ENCODE results near the gene TMEM132E. TPM values are rescaled to one million over a fixed set of nuclear protein-coding genes. Genes with fewer than 3 reads are reported as not detected.

TMEM132E gene
- total and polyA plus RNA-seq, 10 of the 15 experiments (the other 5 are each of a cell fraction or from before 2014, with no cell fraction given), result not detected

DNA sequence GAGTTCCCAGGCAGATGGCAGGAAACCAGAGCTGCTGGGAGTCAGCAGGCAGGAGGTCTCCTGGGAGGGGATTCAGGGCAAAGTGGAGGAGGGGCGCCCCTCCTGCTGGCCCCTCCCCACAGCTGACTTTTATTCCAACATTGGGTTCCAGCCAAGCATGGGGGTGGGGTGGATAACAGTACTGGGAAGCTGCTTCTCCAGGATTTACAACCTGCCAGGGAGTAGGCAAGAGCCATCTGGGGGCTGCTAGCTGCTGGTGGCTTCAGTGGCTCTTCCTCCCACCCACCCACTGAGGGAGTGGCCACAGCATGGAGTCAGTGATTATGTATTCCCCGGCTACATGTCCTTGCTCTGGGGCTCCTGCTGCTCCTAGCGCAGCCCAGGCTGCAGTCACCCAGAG lies 36.8 kb downstream of the TMEM132E start:
- in situ Hi-C loops (cut with MboI), result no loop called here
- no peaks in the 10 kb centered on the region; a peak in 1 of 4 replicates for H3K27me3 ChIP-seq (replicated peaks in 1 of 2; ENCODE audit: control insufficient read depth in 2 of 2, insufficient read depth in 2 of 2, low read length in 1 of 2)
- DNase-seq (ENCODE audit: low read depth, low spot score) (no peak), ATAC-seq (no peak), FAIRE-seq (no peak)
- H3K4me3 ChIP-seq, result no peak overlapping the region
- ChIA-PET CTCF (no interaction called here), SMC1A (ENCODE audit: uncharacterized antibody, unreplicated experiment) (no interaction called here), POLR2A (no interaction called here), RAD21 (ENCODE audit: unreplicated experiment) (no interaction called here)
- H3K36me3 ChIP-seq (ENCODE audit: control insufficient read depth in 2 of 2, insufficient read depth in 2 of 2, low read length in 1 of 2), result no peaks in the 10 kb centered on the region
- no TSS peak for BruUV-seq (replicated peaks)
- no peak overlapping the region for H3K4me2 ChIP-seq (ENCODE audit: control insufficient read depth, insufficient read depth)
- H3K9ac ChIP-seq (ENCODE audit: control insufficient read depth, insufficient read depth, low read length), result no peak overlapping the region
- H3K4me1 ChIP-seq (ENCODE audit: control insufficient read depth, insufficient read depth, low read length), result no peaks in the 10 kb centered on the region
- H3K79me2 ChIP-seq (ENCODE audit: control insufficient read depth, insufficient read depth, low read length), result no peaks in the 10 kb centered on the region
- H4K20me1 ChIP-seq (ENCODE audit: control insufficient read depth, insufficient read depth), result no peaks in the 10 kb centered on the region
- H3K27ac ChIP-seq (ENCODE audit: control insufficient read depth, insufficient read depth), result no peak overlapping the region
- TF ChIP-seq SMAD1 (IDR thresholded peaks at IDR 0.05; ENCODE audit: low read depth, partially characterized antibody), result no peak
- intact Hi-C loops (cut with micrococcal nuclease; ENCODE audit: unreplicated experiment), result no loop called here
- H3K9me3 ChIP-seq (replicated peaks; ENCODE audit: control insufficient read depth, insufficient read depth, low read length), result no peaks in the 10 kb centered on the region
- H2AFZ ChIP-seq (ENCODE audit: control insufficient read depth, low read depth, low read length), result no peak overlapping the region
- WGBS (ENCODE audit: insufficient coverage, insufficient replicate concordance, low lambda C conversion rate, missing lambda C conversion rate), result 6% methylated on average over 3 of the region's 3 CpGs

DNA sequence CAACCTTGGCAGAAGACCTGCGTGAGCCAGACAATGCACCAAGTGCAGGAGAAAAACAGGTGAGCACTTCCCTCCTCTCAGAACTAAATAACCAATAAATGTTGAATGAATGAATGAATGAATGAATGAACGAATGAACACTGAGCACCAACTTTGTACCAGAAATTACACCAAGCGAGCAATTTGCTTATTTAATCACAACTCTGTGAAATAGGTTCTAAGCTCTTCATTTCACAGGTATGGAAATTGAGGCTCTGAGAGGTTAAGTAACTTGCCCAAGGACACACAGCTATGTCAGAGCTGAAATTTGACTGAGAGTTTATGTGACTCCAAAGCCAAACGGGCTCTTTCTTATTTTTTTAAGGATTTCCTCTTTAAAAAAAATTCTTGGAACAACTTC lies 38.0 kb downstream of the TMEM132E start:
- Histone ChIP-seq H3K4me2 (ENCODE audit: control insufficient read depth, insufficient read depth) (no peak overlapping the region), H3K4me3 (no peak overlapping the region), H2AFZ (ENCODE audit: control insufficient read depth, low read depth, low read length) (no peak overlapping the region), H3K27ac (ENCODE audit: control insufficient read depth, insufficient read depth) (no peak overlapping the region), H3K9me3 (replicated peaks; ENCODE audit: control insufficient read depth, insufficient read depth, low read length) (no peaks in the 10 kb centered on the region), H3K27me3 (replicated peaks in 1 of 2; ENCODE audit: control insufficient read depth in 2 of 2, insufficient read depth in 2 of 2, low read length in 1 of 2) (no peaks in the 10 kb centered on the region; a peak in 2 of 4 replicates), H3K4me1 (ENCODE audit: control insufficient read depth, insufficient read depth, low read length) (no peaks in the 10 kb centered on the region), H3K79me2 (ENCODE audit: control insufficient read depth, insufficient read depth, low read length) (no peaks in the 10 kb centered on the region), H3K36me3 (ENCODE audit: control insufficient read depth in 2 of 2, insufficient read depth in 2 of 2, low read length in 1 of 2) (no peaks in the 10 kb centered on the region), H3K9ac (ENCODE audit: control insufficient read depth, insufficient read depth, low read length) (no peak overlapping the region), H4K20me1 (ENCODE audit: control insufficient read depth, insufficient read depth) (no peaks in the 10 kb centered on the region)
- POLR2A ChIA-PET, result no interaction called here
- ATAC-seq (no peak), DNase-seq (ENCODE audit: low read depth, low spot score) (no peak), FAIRE-seq (no peak)
- SMC1A ChIA-PET (ENCODE audit: uncharacterized antibody, unreplicated experiment), result no interaction called here
- no TSS peak for BruUV-seq (replicated peaks)
- 0% methylated on average over 4 of the region's 4 CpGs for WGBS (ENCODE audit: insufficient coverage, insufficient replicate concordance, low lambda C conversion rate, missing lambda C conversion rate)
- CTCF ChIA-PET, result no interaction called here
- RAD21 ChIA-PET (ENCODE audit: unreplicated experiment), result no interaction called here
- TF ChIP-seq LARP7 (IDR thresholded peaks at IDR 0.05) (no peak), CREM (IDR thresholded peaks at IDR 0.05; ENCODE audit: low read depth) (no peak), TARDBP (IDR thresholded peaks at IDR 0.05; ENCODE audit: borderline replicate concordance) (no peak), SMAD1 (IDR thresholded peaks at IDR 0.05; ENCODE audit: low read depth, partially characterized antibody) (no peak), ZNF24 (IDR thresholded peaks at IDR 0.05) (peak; percentile 88)
- in situ Hi-C loops (cut with MboI) (no loop called here), intact Hi-C loops (cut with micrococcal nuclease; ENCODE audit: unreplicated experiment) (no loop called here)

Data from GM12878 (cell line).